ENCODE measurements around the gene AKR1C8.

AKR1C8 gene

DNA sequence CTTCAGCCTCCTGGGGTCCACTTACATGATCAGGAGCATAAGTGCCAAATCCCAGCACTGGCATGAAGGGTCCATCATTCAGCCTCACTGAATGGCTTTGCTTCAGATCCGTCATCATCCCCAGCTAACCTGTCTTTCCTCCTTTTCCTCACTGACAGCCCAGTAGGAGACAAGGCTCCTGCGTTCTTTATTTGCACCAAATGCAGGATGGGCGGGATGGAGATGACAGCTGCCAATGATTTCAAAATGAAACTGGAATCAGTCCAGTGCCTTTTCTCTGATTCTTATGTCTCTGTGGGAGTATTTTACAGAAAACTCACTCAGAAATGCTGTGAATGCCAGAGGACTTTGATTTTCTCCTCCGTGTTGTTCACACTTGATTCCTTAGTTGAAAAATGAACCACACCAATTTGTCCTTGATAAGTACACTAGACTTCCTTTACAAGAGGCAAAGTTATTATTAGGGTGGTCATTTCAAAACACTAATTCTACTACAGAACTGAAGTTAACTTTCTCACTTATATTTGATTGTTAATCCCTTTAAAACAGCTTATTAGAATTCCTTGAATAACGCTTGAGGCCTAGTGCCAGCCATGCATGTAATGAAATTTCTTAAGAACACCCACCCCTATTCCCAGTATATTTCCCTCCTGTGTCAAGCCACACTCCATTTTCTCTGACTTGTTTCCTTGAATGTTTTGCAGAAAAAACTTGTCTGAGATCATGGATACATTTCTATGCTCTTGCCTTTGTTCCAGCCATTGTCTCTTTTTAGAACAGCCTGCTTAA, at the start of gene AKR1C8:
TSS of gene AKR1C8 (minus strand) at position 164 of the 789 bp plus-strand sequence. CDS start at position 118, 46 bp downstream.
- Histone ChIP-seq H3K9me2 (replicated peaks; ENCODE audit: insufficient read depth, low read length) (no peaks in the 10 kb centered on the region), H3K27me3 (replicated peaks; ENCODE audit: insufficient read depth, low read length) (no peaks in the 10 kb centered on the region), H3K9ac (ENCODE audit: low read length) (no peak within 1 kb of the TSS), H3K36me3 (replicated peaks; ENCODE audit: insufficient read depth, low read length) (no peaks in the 10 kb centered on the region), H3K4me3 (ENCODE audit: low read length) (no peak within 1 kb of the TSS), H3K79me2 (ENCODE audit: low read length) (no peaks in the 10 kb centered on the region), H3K27ac (ENCODE audit: low read length) (no peak within 1 kb of the TSS), H3F3A (ENCODE audit: insufficient read depth, low read length) (no peaks in the 10 kb centered on the region), H3K9me3 (replicated peaks; ENCODE audit: insufficient read depth, low read length) (no peaks in the 10 kb centered on the region), H2AFZ (ENCODE audit: low read length) (no peak within 1 kb of the TSS), H4K20me1 (ENCODE audit: insufficient read depth, low read length) (no peaks in the 10 kb centered on the region), H3K4me2 (ENCODE audit: low read depth, low read length) (no peak within 1 kb of the TSS), H3K4me1 (ENCODE audit: low read length) (no peaks in the 10 kb centered on the region)
- no peak for TF ChIP-seq EZH2 (optimal IDR thresholded peaks at IDR 0.05; ENCODE audit: low read depth, low read length)
- TF ChIP-seq, protein P1, sequence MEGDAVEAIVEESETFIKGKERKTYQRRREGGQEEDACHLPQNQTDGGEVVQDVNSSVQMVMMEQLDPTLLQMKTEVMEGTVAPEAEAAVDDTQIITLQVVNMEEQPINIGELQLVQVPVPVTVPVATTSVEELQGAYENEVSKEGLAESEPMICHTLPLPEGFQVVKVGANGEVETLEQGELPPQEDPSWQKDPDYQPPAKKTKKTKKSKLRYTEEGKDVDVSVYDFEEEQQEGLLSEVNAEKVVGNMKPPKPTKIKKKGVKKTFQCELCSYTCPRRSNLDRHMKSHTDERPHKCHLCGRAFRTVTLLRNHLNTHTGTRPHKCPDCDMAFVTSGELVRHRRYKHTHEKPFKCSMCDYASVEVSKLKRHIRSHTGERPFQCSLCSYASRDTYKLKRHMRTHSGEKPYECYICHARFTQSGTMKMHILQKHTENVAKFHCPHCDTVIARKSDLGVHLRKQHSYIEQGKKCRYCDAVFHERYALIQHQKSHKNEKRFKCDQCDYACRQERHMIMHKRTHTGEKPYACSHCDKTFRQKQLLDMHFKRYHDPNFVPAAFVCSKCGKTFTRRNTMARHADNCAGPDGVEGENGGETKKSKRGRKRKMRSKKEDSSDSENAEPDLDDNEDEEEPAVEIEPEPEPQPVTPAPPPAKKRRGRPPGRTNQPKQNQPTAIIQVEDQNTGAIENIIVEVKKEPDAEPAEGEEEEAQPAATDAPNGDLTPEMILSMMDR (IDR thresholded peaks at IDR 0.05; ENCODE audit: low read length): no peak
- TF ChIP-seq EZH2phosphoT487 (IDR thresholded peaks at IDR 0.05; ENCODE audit: low read length): no peak
- DNase-seq: no peak

DNA sequence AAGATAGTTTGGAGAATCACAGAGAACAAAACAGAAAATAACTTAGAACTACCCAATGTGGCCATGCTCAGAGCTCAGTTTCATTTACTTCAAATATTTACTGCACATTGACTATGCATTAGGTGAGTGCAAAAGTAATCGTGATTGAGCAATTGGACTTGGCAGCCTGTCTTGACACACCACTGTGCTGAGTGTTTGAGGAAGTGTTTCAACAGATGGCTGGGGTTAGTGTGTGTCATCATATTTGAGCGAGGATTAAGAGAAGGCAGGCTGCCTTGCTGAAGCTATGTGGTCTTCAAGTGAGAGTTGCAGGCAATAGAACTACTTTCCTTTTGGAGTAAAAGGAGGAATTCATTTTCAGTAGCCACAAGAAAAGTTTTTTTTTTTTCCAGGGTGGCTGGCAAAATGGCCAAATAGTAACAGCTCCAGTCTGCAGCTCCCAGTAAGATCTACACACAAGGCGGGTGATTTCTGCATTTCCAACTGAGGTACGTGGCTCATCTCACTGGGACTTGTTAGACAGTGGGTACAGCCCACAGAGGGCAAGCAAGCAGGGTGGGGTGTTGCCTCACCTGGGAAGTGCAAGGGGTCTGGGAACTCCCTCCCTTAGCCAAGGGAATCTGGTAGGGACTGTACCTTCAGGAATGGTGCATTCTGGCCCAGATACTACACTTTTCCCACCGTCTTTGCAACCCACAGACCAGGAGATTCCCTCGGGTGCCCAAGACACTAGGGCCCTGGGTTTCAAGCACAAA, 49.3 kb upstream of the AKR1C8 start:
- Histone ChIP-seq H3F3A (ENCODE audit: insufficient read depth, low read length) (no peaks in the 10 kb centered on the region), H3K9me2 (replicated peaks; ENCODE audit: insufficient read depth, low read length) (no peaks in the 10 kb centered on the region), H3K4me1 (ENCODE audit: low read length) (no peaks in the 10 kb centered on the region), H3K27ac (ENCODE audit: low read length) (no peak overlapping the region), H3K27me3 (replicated peaks; ENCODE audit: insufficient read depth, low read length) (no peaks in the 10 kb centered on the region), H4K20me1 (ENCODE audit: insufficient read depth, low read length) (no peaks in the 10 kb centered on the region), H3K4me3 (ENCODE audit: low read length) (no peak overlapping the region), H2AFZ (ENCODE audit: low read length) (no peak overlapping the region), H3K4me2 (ENCODE audit: low read depth, low read length) (no peak overlapping the region), H3K79me2 (ENCODE audit: low read length) (no peaks in the 10 kb centered on the region), H3K9me3 (replicated peaks; ENCODE audit: insufficient read depth, low read length) (no peaks in the 10 kb centered on the region), H3K9ac (ENCODE audit: low read length) (no peak overlapping the region), H3K36me3 (replicated peaks; ENCODE audit: insufficient read depth, low read length) (no peaks in the 10 kb centered on the region)
- TF ChIP-seq, protein P1 (IDR thresholded peaks at IDR 0.05; ENCODE audit: low read length): no peak
- DNase-seq: no peak

DNA sequence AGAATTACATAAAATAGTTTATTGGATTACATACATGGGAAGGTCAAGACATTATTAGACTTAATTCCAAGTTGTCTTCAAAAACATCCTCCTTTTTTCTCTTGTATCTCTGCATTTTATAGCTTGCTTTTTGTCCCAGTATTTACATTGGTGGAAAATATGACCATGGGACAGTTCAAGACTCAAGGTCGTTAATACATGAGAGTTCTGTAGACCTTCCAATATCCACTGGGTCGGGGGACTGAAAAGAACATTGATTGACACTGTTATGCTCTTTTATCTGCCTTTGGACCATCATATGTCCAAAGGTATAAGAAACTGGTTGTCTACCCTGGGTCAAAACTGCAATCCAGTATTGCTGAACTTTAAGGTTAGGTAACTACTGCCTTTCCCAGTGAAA, 48.4 kb upstream of the AKR1C8 start:
- TF ChIP-seq, protein P1 (IDR thresholded peaks at IDR 0.05; ENCODE audit: low read length): no peak
- TF ChIP-seq EZH2phosphoT487 (IDR thresholded peaks at IDR 0.05; ENCODE audit: low read length) (no peak), EZH2 (optimal IDR thresholded peaks at IDR 0.05; ENCODE audit: low read depth, low read length) (no peak)
- H2AFZ ChIP-seq (ENCODE audit: low read length): no peak overlapping the region
- DNase-seq: no peak
- no peak overlapping the region for H3K4me2 ChIP-seq (ENCODE audit: low read depth, low read length)
- H3K27me3 ChIP-seq (replicated peaks; ENCODE audit: insufficient read depth, low read length): no peaks in the 10 kb centered on the region
- H3K9me2 ChIP-seq (replicated peaks; ENCODE audit: insufficient read depth, low read length): no peaks in the 10 kb centered on the region
- H3K4me1 ChIP-seq (ENCODE audit: low read length): no peaks in the 10 kb centered on the region
- H3F3A ChIP-seq (ENCODE audit: insufficient read depth, low read length): no peaks in the 10 kb centered on the region
- no peaks in the 10 kb centered on the region for H3K9me3 ChIP-seq (replicated peaks; ENCODE audit: insufficient read depth, low read length)
- H3K9ac ChIP-seq (ENCODE audit: low read length): no peak overlapping the region
- no peaks in the 10 kb centered on the region for H3K36me3 ChIP-seq (replicated peaks; ENCODE audit: insufficient read depth, low read length)
- H4K20me1 ChIP-seq (ENCODE audit: insufficient read depth, low read length): no peaks in the 10 kb centered on the region
- H3K4me3 ChIP-seq (ENCODE audit: low read length): no peak overlapping the region
- no peak overlapping the region for H3K27ac ChIP-seq (ENCODE audit: low read length)
- H3K79me2 ChIP-seq (ENCODE audit: low read length): no peaks in the 10 kb centered on the region

Data from MM.1S (cell line).